Stimulated activated CD8-positive, alpha-beta memory T cell treated with anti-CD3 and anti-CD28 coated beads, Interleukin-7, amount 100 ng/mL, for 24 hours (primary cell): ENCODE data around the gene TMEM59.

Source experiments
- DNase-seq: peaks from one replicate; pipeline ENCODE4 v3.0.0-alpha.2; 2020; ENCODE audit warnings: low read depth

TMEM59 gene

GRCh38 chr1:53982034-53982762, 70.8 kb downstream of the TMEM59 start:
- no peak for DNase-seq

DNA sequence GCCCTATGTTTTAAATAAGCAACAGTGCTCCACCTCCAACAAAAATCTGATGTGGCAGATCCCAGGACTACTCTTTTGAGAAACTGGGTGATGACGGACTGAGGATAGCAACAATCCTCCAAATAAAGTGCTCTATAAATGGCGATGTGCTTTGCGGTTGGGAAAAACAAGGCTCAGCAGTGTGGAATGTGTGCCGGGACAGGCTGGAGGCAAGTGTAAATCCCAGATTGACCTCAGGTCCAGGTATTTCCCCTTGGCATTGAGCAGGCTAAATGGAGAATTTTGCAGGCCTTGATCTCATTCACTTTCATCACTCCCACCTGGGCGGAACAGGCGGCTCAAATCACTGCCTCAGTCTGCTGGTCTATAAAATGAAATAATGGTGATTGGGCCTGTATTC, 71.8 kb downstream of the TMEM59 start:
- DNase-seq: no peak

- DNase-seq: no peak
These were observed 73.1 kb downstream of the TMEM59 start for GRCh38 chr1:53979712-53980450.
